Activated T-helper 9 cell treated with anti-CD3 and anti-CD28 coated beads, Interleukin-2, amount 50 U/mL, for 16 hours (primary cell): ENCODE measurements around the gene SERF2.
"Not testable (repeated sequence)": the region's sequence is repeated elsewhere in the genome, so short reads cannot be mapped to it uniquely, and the experiment has no call there.

Experiments used
- DNase-seq: peaks from one replicate; pipeline ENCODE4 v3.0.0-alpha.2; 2020; ENCODE audit warnings: low read depth

The SERF2 gene

DNA sequence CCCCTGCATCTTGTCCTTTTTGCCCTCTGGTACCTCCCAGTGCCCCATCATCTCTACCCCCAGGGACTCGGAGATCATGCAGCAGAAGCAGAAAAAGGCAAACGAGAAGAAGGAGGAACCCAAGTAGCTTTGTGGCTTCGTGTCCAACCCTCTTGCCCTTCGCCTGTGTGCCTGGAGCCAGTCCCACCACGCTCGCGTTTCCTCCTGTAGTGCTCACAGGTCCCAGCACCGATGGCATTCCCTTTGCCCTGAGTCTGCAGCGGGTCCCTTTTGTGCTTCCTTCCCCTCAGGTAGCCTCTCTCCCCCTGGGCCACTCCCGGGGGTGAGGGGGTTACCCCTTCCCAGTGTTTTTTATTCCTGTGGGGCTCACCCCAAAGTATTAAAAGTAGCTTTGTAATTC is 1.5 kb downstream of the SERF2 start:
- DNase-seq: no peak

DNA sequence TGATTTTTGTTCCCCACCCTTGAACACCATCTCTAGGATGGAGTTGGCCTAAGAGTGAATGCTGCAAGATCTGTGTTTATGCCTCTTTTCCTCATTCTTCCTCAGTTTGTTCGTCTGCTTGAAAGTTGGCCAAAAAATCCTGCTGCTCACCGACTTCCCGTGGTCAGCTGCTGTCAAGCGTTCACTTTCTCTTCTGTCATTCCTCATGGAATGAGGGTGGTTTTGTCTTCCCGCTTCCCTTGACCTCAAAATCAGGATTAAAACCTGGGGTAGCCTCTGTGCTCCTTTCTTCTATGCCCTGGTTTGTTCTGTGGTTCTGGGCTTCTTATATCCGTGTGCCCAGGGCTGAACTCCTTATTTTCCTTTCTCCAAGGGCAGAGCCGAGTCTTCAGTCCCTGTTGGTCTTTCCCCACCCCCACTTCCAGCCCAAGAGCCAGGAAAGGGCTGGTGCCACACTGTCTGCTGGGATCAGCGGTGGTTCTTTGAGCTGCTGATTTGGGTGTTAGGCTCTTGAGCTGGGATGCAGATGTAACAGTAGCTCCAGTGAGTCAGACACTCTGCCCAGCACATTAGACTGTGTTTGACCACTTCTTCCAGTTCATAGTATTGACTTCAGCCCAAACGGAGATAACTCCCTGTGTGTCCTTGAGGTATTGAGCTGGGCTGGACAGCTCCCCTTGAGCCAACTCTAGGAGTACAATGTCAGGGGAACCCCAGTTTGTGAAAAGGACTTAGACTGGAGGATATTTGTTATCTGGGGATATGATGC is 2.3 kb downstream of the SERF2 start:
- DNase-seq: no peak

GRCh38 chr15:43795197-43795596 is 3.1 kb downstream of the SERF2 start:
- no peak for DNase-seq

GRCh38 chr15:43795997-43796396 is 3.9 kb downstream of the SERF2 start:
- no peak for DNase-seq

GRCh38 chr15:43796566-43796965 is 4.4 kb downstream of the SERF2 start:
- no peak for DNase-seq

DNA sequence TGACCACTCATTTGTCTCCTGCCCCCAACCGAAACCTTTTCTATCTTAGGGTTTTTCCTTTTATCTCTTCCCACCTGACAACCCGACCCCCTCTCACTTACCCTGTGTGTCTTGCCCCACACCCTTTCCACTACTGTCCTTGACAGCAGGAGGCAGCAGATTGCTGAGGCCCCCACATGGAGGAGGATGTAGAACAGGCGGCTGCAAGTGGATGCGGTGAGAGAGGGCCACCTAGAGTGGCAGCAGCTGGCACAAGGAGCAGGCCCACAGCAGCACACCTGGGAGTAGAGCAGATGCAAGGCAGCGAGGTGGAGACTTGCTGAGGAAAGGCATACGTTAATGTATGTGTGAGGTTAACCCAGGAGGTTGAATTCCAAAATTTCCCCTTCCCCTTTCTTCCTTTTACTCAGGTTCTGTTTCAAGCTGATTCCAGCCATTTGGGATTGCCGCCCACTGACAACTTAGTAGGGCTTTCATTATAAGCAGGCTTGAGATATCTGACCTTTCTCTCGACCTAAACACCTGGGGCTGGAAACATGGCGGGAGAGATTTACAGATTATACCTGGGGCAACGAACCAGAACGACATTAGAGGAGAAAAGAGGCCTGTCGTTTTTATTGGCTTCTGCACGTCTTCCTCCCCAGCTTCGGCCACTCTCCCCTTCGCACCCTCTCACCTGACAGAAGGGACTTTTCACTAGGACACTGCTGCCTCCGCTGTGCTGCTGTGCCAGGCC is 7.3 kb downstream of the SERF2 start:
- no peak for DNase-seq

DNA sequence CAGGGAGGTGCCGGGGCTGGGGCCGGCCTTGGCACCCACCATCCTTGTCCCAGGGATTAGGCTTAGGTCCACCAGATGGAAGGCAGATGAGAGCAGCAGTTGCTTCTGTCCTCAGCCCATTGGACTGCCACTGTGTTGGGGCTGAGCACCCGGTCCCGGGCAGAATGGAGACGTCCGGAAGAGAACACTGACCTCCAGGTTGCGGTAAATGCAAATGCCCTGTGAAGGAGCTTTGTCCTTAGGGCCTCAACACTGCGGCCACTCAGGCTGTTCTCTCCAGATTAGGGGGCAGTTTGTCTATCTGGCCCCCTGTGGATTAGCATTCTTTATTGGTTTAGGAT is 7.8 kb downstream of the SERF2 start, which contains the start of gene SERINC4:
Gene SERINC4, minus strand, starts transcription at position 276 of the 341 bp plus-strand sequence. Its CDS starts 234 bp downstream, at position 42.
- DNase-seq: no peak

GRCh38 chr15:43800286-43801141 is 8.4 kb downstream of the SERF2 start, which contains the start of gene HYPK:
HYPK (plus strand) TSS chr15:43800599; CDS start chr15:43800623, 24 bp downstream.
- DNase-seq: peak; percentile 88

GRCh38 chr15:43802676-43803075 is 10.6 kb downstream of the SERF2 start:
- not testable (repeated sequence) for DNase-seq

GRCh38 chr15:43808435-43808950 is 16.4 kb downstream of the SERF2 start:
- DNase-seq: no peak

DNA sequence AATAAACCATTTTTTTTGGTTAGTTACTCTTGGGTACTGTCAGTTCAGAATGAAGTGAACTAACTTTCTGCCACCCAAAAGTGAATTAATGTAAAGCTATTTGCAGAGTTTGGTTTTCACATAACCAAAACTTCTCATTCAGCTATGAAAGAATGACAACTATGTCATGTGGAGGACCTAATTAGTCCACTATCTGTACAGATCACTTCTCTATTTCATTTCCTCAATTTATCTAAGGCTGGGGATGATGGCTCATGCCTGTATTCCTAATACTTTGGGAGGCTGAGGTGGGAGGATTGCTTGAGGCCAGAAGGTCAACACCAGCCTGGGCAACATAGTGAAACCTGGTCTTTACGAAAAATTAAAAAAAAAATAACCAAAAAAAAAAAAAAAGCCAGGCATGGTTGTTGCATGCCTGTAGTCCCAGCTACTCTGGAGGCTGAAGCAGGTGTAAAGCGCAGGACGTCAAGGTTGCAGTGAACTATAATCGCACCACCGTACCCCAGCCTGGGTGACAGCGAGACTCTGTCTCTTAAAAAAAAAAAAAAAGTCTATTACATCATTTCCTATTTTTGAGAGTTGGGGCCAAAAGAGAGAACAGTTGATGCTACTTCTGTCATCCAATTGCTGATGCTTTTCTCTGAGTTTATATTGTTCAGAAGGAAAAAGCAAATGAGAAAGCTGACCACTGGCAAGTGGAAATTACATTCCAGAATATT is 17.0 kb downstream of the SERF2 start:
- DNase-seq: no peak

GRCh38 chr15:43815064-43815463 is 22.9 kb downstream of the SERF2 start:
- not testable (repeated sequence) for DNase-seq

GRCh38 chr15:43821505-43821904 is 29.4 kb downstream of the SERF2 start:
- DNase-seq: no peak

DNA sequence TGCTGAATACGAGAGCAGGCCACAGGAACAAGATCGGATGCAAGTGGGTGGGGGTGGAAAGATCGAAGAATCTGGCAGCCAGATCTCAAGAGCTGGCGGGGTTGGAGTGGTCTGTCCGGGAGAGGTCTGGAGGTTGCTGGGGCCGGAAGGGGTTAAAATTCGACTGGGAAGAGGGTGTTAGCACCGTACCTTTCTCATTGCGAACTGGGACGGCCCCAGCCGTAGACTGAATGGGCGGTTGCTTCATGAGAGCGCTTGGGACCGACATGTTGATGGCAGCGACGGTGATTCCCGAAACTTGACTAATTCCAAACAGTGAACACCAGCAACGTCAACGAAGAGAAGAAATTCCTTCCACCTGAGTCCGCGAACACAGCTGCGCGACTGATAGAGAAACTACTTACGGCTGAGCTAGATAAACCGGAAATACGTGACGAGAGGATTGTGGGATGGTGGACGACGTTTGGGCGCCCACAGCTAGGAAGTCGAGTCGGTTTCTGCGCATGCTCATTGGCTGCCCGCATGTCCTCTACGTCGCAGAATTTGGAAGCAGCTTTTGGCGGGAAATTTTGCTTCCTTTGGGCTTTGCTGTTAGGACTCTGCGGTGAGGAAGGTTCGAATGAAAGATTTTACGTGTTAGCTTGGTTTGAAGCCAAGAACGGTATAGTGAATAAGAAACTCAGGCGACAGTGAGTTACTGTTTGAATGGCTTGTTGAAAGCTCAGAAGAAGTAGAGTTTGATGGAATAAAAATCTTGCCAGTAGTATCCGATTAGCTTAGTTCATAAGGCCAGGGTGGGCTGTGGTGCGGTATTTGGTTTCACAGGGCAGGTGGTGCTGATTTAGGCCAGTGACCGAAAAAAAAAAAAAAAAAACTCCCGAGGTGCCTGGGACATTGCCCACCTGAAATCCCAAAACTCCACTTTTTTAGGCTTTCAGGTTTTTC is 32.5 kb downstream of the SERF2 start, which contains the start of gene MFAP1:
Gene MFAP1, minus strand, starts transcription at position 389 of the 945 bp plus-strand sequence. Its CDS starts 121 bp downstream, at position 268.
- peak; percentile 84 for DNase-seq

GRCh38 chr15:43825305-43825704 is 33.2 kb downstream of the SERF2 start:
- DNase-seq: not testable (repeated sequence)

GRCh38 chr15:43826029-43826507 is 33.9 kb downstream of the SERF2 start:
- DNase-seq: no peak

GRCh38 chr15:43826508-43827341 is 34.6 kb downstream of the SERF2 start, which contains the start of gene WDR76:
WDR76 (plus strand) TSS chr15:43827002; CDS start chr15:43827033, 31 bp downstream.
- DNase-seq: peak; percentile 56

- DNase-seq: no peak
These were observed 36.0 kb downstream of the SERF2 start for GRCh38 chr15:43828061-43828657.
